Adipocyte (in vitro differentiated cells): ENCODE data around the gene MGA.
A peak's percentile ranks its signal among the peaks of the same experiment; 100 is the strongest.

Experiments used
- DNase-seq: peaks from one replicate; pipeline ENCODE4 v3.0.0-alpha.2; 2015; ENCODE audit warnings: low read depth
- H3K27me3 ChIP-seq: replicated peaks from 2 replicates; pipeline ENCODE4 v1.7.0; 2013; ENCODE audit warnings: mild to moderate bottlenecking, low read length, moderate library complexity; ENCODE audit not compliant: control insufficient read depth, insufficient read depth
- H3K36me3 ChIP-seq: 2 replicates; pipeline ENCODE4 v1.7.0; 2013; ENCODE audit warnings: low read length, mild to moderate bottlenecking, moderate library complexity; ENCODE audit not compliant: control insufficient read depth, insufficient read depth, severe bottlenecking
- H3K4me1 ChIP-seq: 2 replicates; pipeline ENCODE4 v1.7.0; 2013; ENCODE audit warnings: mild to moderate bottlenecking, low read length, moderate library complexity; ENCODE audit not compliant: control insufficient read depth, insufficient read depth
- H3K4me3 ChIP-seq: 2 replicates; pipeline ENCODE4 v1.7.0; 2013; ENCODE audit warnings: mild to moderate bottlenecking, low read length, moderate library complexity
- H3K9ac ChIP-seq: 2 replicates; pipeline ENCODE4 v1.7.0; 2013; ENCODE audit warnings: mild to moderate bottlenecking, low read length, moderate library complexity
- H3K9me3 ChIP-seq: 2 replicates; pipeline ENCODE4 v1.7.0; 2013; ENCODE audit warnings: mild to moderate bottlenecking, low read length, moderate library complexity; ENCODE audit not compliant: control insufficient read depth

The MGA gene

GRCh38 chr15:41634072-41634626 lies 26.1 kb upstream of the MGA start:
- Histone ChIP-seq H3K9ac (no peak overlapping the region), H3K27me3 (no peaks in the 10 kb centered on the region), H3K4me1 (peaks cover 3% of the 10 kb centered on the region), H3K4me3 (no peak overlapping the region), H3K36me3 (no peaks in the 10 kb centered on the region), H3K9me3 (no peaks in the 10 kb centered on the region)
- DNase-seq, result no peak

GRCh38 chr15:41637086-41637485 lies 23.1 kb upstream of the MGA start:
- H3K27me3 ChIP-seq, result no peaks in the 10 kb centered on the region
- H3K9ac ChIP-seq, result no peak overlapping the region
- peaks cover 3% of the 10 kb centered on the region for H3K4me1 ChIP-seq
- H3K9me3 ChIP-seq, result no peaks in the 10 kb centered on the region
- no peak overlapping the region for H3K4me3 ChIP-seq
- DNase-seq, result no peak
- no peaks in the 10 kb centered on the region for H3K36me3 ChIP-seq

GRCh38 chr15:41640985-41641384 lies 19.2 kb upstream of the MGA start:
- no peak for DNase-seq
- Histone ChIP-seq H3K27me3 (no peaks in the 10 kb centered on the region), H3K4me3 (no peak overlapping the region)

GRCh38 chr15:41647262-41647661 lies 12.9 kb upstream of the MGA start:
- no peak overlapping the region for H3K9ac ChIP-seq
- no peaks in the 10 kb centered on the region for H3K36me3 ChIP-seq
- H3K9me3 ChIP-seq, result peaks cover 3% of the 10 kb centered on the region
- H3K27me3 ChIP-seq, result no peaks in the 10 kb centered on the region
- peaks cover 12% of the 10 kb centered on the region for H3K4me1 ChIP-seq
- DNase-seq, result no peak
- no peak overlapping the region for H3K4me3 ChIP-seq

More at GRCh38 chr15:41640985-41641384, 19.2 kb upstream of the MGA start:
- peaks cover 7% of the 10 kb centered on the region for H3K4me1 ChIP-seq
- H3K36me3 ChIP-seq, result no peaks in the 10 kb centered on the region
- no peak overlapping the region for H3K9ac ChIP-seq
- no peaks in the 10 kb centered on the region for H3K9me3 ChIP-seq

- DNase-seq, result no peak
- H3K9me3 ChIP-seq, result peaks cover 3% of the 10 kb centered on the region
Observed at GRCh38 chr15:41648097-41648496, 12.1 kb upstream of the MGA start.

GRCh38 chr15:41648770-41649169 lies 11.4 kb upstream of the MGA start:
- peak; percentile 45 for DNase-seq
- Histone ChIP-seq H3K9ac (no peak overlapping the region), H3K4me3 (no peak overlapping the region), H3K9me3 (peaks cover 3% of the 10 kb centered on the region), H3K36me3 (no peaks in the 10 kb centered on the region), H3K4me1 (peaks cover 12% of the 10 kb centered on the region), H3K27me3 (no peaks in the 10 kb centered on the region)

More at GRCh38 chr15:41648097-41648496, 12.1 kb upstream of the MGA start:
- no peaks in the 10 kb centered on the region for H3K36me3 ChIP-seq
- H3K27me3 ChIP-seq, result no peaks in the 10 kb centered on the region
- peaks cover 12% of the 10 kb centered on the region for H3K4me1 ChIP-seq
- no peak overlapping the region for H3K4me3 ChIP-seq
- H3K9ac ChIP-seq, result no peak overlapping the region

- Histone ChIP-seq H3K4me3 (no peak overlapping the region), H3K27me3 (no peaks in the 10 kb centered on the region), H3K9me3 (peaks cover 3% of the 10 kb centered on the region), H3K9ac (no peak overlapping the region), H3K4me1 (peaks cover 7% of the 10 kb centered on the region), H3K36me3 (no peaks in the 10 kb centered on the region)
- no peak for DNase-seq
Observed at GRCh38 chr15:41650806-41651205, 9.4 kb upstream of the MGA start.

- H3K27me3 ChIP-seq, result no peaks in the 10 kb centered on the region
- DNase-seq, result no peak
Observed at GRCh38 chr15:41651373-41651772, 8.8 kb upstream of the MGA start.

GRCh38 chr15:41653760-41654159 lies 6.4 kb upstream of the MGA start:
- Histone ChIP-seq H3K27me3 (no peaks in the 10 kb centered on the region), H3K4me1 (peaks cover 1% of the 10 kb centered on the region), H3K36me3 (no peaks in the 10 kb centered on the region), H3K9me3 (peaks cover 3% of the 10 kb centered on the region), H3K9ac (no peak overlapping the region), H3K4me3 (no peak overlapping the region)
- DNase-seq, result no peak

More at GRCh38 chr15:41651373-41651772, 8.8 kb upstream of the MGA start:
- H3K9me3 ChIP-seq, result peaks cover 3% of the 10 kb centered on the region
- H3K4me3 ChIP-seq, result no peak overlapping the region
- H3K36me3 ChIP-seq, result no peaks in the 10 kb centered on the region
- H3K9ac ChIP-seq, result no peak overlapping the region
- H3K4me1 ChIP-seq, result peaks cover 5% of the 10 kb centered on the region

GRCh38 chr15:41655716-41656115 lies 4.5 kb upstream of the MGA start:
- no peak overlapping the region for H3K4me3 ChIP-seq
- H3K27me3 ChIP-seq, result no peaks in the 10 kb centered on the region
- no peak overlapping the region for H3K9ac ChIP-seq
- H3K4me1 ChIP-seq, result peaks cover 8% of the 10 kb centered on the region
- H3K36me3 ChIP-seq, result no peaks in the 10 kb centered on the region
- DNase-seq, result no peak
- H3K9me3 ChIP-seq, result peaks cover 3% of the 10 kb centered on the region

- Histone ChIP-seq H3K36me3 (no peaks in the 10 kb centered on the region), H3K9ac (no peak overlapping the region), H3K4me3 (no peak overlapping the region), H3K9me3 (no peaks in the 10 kb centered on the region), H3K4me1 (peaks cover 13% of the 10 kb centered on the region), H3K27me3 (no peaks in the 10 kb centered on the region)
- no peak for DNase-seq
Observed at GRCh38 chr15:41656188-41656587, 4.0 kb upstream of the MGA start.

- no peaks in the 10 kb centered on the region for H3K36me3 ChIP-seq
- H3K9ac ChIP-seq, result no peak overlapping the region
- H3K4me3 ChIP-seq, result no peak overlapping the region
- no peaks in the 10 kb centered on the region for H3K27me3 ChIP-seq
- H3K4me1 ChIP-seq, result peaks cover 26% of the 10 kb centered on the region
- H3K9me3 ChIP-seq, result no peaks in the 10 kb centered on the region
- no peak for DNase-seq
Observed at GRCh38 chr15:41658689-41659088, 1.5 kb upstream of the MGA start.
